ENCODE data around the gene NIPAL4.

GRCh38 chr5:157463081-157463480, 3.1 kb downstream of the NIPAL4 start:
- no peak for TF ChIP-seq CTCF (IDR thresholded peaks at IDR 0.05 in 4 of 5, conservative IDR thresholded peaks at IDR 0.05 in 1 of 5)
- TF ChIP-seq POLR2A (IDR thresholded peaks at IDR 0.05) = no peak
